ENCODE results near the gene G3BP1. TPM values are rescaled to one million over a fixed set of nuclear protein-coding genes. Genes with fewer than 3 reads are reported as not detected.

The G3BP1 gene
- total and polyA plus RNA-seq, 2 of the 13 experiments (the other 11 are each of a cell fraction or from before 2014, with no cell fraction given) = 36.7 to 320 TPM

DNA sequence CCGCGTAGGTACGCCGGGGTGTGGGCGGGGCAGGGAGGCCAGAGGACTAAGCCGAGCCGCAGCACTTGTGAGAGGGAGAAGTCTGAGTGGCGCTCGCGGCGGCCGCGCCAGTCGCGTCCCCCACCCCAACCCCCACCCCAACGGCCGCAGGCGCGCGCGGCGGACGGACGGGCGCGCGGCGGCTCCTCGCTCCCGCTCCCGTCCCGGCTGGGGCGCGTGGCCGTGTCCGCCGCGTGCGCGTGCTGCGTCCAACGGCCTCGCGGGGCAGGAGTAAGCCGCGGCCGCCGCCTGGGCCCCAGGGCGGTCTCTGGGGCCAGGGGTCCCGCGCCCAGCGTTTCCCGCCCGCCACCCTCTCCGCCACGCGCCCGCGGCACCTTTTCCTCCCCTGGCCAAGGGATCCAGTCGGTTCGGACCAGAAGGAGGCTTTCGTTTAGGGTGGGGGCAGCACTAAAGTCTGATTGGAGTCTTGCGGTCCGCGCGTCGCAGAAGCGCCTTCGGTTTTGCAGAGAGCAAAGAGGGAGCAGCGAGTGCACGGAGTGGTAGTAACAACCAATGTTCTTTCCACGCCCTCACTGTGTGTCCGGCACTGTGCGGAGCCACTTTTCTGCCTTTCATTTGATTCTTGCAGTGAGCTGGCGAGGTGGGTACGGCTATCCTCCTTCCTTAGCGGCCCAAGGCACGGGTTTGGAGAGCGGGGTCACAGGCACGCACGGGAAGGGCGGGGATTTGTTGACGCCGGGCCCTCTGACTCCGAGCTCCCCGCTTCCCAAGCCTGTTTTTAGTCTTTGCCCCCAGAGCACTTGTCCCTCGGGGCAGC lies 483 bp downstream of the G3BP1 start (continued):
- TF ChIP-seq, protein P1, sequence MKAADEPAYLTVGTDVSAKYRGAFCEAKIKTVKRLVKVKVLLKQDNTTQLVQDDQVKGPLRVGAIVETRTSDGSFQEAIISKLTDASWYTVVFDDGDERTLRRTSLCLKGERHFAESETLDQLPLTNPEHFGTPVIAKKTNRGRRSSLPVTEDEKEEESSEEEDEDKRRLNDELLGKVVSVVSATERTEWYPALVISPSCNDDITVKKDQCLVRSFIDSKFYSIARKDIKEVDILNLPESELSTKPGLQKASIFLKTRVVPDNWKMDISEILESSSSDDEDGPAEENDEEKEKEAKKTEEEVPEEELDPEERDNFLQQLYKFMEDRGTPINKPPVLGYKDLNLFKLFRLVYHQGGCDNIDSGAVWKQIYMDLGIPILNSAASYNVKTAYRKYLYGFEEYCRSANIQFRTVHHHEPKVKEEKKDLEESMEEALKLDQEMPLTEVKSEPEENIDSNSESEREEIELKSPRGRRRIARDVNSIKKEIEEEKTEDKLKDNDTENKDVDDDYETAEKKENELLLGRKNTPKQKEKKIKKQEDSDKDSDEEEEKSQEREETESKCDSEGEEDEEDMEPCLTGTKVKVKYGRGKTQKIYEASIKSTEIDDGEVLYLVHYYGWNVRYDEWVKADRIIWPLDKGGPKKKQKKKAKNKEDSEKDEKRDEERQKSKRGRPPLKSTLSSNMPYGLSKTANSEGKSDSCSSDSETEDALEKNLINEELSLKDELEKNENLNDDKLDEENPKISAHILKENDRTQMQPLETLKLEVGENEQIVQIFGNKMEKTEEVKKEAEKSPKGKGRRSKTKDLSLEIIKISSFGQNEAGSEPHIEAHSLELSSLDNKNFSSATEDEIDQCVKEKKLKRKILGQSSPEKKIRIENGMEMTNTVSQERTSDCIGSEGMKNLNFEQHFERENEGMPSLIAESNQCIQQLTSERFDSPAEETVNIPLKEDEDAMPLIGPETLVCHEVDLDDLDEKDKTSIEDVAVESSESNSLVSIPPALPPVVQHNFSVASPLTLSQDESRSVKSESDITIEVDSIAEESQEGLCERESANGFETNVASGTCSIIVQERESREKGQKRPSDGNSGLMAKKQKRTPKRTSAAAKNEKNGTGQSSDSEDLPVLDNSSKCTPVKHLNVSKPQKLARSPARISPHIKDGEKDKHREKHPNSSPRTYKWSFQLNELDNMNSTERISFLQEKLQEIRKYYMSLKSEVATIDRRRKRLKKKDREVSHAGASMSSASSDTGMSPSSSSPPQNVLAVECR (CRISPR knock-in tag; IDR thresholded peaks at IDR 0.05; ENCODE audit: borderline replicate concordance) = no peak; the same call in none of the 2 replicates
- TF ChIP-seq, protein P2, sequence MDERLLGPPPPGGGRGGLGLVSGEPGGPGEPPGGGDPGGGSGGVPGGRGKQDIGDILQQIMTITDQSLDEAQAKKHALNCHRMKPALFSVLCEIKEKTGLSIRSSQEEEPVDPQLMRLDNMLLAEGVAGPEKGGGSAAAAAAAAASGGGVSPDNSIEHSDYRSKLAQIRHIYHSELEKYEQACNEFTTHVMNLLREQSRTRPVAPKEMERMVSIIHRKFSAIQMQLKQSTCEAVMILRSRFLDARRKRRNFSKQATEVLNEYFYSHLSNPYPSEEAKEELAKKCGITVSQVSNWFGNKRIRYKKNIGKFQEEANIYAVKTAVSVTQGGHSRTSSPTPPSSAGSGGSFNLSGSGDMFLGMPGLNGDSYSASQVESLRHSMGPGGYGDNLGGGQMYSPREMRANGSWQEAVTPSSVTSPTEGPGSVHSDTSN (CRISPR knock-in tag; IDR thresholded peaks at IDR 0.05) = no peak
- no peak for TF ChIP-seq SIN3B (IDR thresholded peaks at IDR 0.05; ENCODE audit: low read length)
- TF ChIP-seq, protein P3, sequence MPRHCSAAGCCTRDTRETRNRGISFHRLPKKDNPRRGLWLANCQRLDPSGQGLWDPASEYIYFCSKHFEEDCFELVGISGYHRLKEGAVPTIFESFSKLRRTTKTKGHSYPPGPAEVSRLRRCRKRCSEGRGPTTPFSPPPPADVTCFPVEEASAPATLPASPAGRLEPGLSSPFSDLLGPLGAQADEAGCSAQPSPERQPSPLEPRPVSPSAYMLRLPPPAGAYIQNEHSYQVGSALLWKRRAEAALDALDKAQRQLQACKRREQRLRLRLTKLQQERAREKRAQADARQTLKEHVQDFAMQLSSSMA (CRISPR knock-in tag; IDR thresholded peaks at IDR 0.05) = no peak
- no peak for TF ChIP-seq JUNB (CRISPR knock-in tag; IDR thresholded peaks at IDR 0.05; ENCODE audit: borderline replicate concordance)
- peak; percentile 58; the same call in 1 of the 2 replicates for TF ChIP-seq ZNF343 (CRISPR knock-in tag; IDR thresholded peaks at IDR 0.05)
- TF ChIP-seq TAF1 (CRISPR knock-in tag; IDR thresholded peaks at IDR 0.05) = no peak
- TF ChIP-seq, protein P4, sequence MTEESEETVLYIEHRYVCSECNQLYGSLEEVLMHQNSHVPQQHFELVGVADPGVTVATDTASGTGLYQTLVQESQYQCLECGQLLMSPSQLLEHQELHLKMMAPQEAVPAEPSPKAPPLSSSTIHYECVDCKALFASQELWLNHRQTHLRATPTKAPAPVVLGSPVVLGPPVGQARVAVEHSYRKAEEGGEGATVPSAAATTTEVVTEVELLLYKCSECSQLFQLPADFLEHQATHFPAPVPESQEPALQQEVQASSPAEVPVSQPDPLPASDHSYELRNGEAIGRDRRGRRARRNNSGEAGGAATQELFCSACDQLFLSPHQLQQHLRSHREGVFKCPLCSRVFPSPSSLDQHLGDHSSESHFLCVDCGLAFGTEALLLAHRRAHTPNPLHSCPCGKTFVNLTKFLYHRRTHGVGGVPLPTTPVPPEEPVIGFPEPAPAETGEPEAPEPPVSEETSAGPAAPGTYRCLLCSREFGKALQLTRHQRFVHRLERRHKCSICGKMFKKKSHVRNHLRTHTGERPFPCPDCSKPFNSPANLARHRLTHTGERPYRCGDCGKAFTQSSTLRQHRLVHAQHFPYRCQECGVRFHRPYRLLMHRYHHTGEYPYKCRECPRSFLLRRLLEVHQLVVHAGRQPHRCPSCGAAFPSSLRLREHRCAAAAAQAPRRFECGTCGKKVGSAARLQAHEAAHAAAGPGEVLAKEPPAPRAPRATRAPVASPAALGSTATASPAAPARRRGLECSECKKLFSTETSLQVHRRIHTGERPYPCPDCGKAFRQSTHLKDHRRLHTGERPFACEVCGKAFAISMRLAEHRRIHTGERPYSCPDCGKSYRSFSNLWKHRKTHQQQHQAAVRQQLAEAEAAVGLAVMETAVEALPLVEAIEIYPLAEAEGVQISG (CRISPR knock-in tag; IDR thresholded peaks at IDR 0.05) = peak; percentile 9; the same call in 1 of the 2 replicates
- TF ChIP-seq CENPT (CRISPR knock-in tag; IDR thresholded peaks at IDR 0.05; ENCODE audit: low read depth) = peak; percentile 43; the same call in 1 of the 2 replicates
- peak; percentile 31; the same call in 1 of the 2 replicates for TF ChIP-seq ZNF563 (CRISPR knock-in tag; IDR thresholded peaks at IDR 0.05)
- no peak for TF ChIP-seq TRIM24 (CRISPR knock-in tag; IDR thresholded peaks at IDR 0.05)
- TF ChIP-seq ZNF589 (CRISPR knock-in tag; conservative IDR thresholded peaks at IDR 0.05) = no peak
- no peak; the same call in 1 of the 2 replicates for TF ChIP-seq ZNF614 (CRISPR knock-in tag; IDR thresholded peaks at IDR 0.05; ENCODE audit: borderline replicate concordance)
- no peak for TF ChIP-seq HOXA7 (CRISPR knock-in tag; IDR thresholded peaks at IDR 0.05)
- TF ChIP-seq ZNF878 (CRISPR knock-in tag; IDR thresholded peaks at IDR 0.05) = no peak

All from HepG2 (cell line).